DMS153 treated with DMSO at 0.1 percent for 48 hours (cell line): Measurements from ENCODE around the gene NECTIN1.

Experiments used
- DNase-seq: peaks from one replicate; lab custom pipeline; 2025; ENCODE audit not compliant: unreplicated experiment; lab: John Stamatoyannopoulos, UW

Gene NECTIN1

GRCh38 chr11:119645018-119645417, 84.0 kb downstream of the NECTIN1 start:
- DNase-seq: no peak

GRCh38 chr11:119644502-119644901, 84.5 kb downstream of the NECTIN1 start:
- DNase-seq: no peak

- DNase-seq: no peak
Observed at GRCh38 chr11:119643876-119644225, 85.1 kb downstream of the NECTIN1 start.

GRCh38 chr11:119643212-119643875, 85.7 kb downstream of the NECTIN1 start:
- no peak for DNase-seq

- DNase-seq: peak; percentile 7
Observed at GRCh38 chr11:119641983-119642745, 86.8 kb downstream of the NECTIN1 start.

GRCh38 chr11:119640541-119640940, 88.5 kb downstream of the NECTIN1 start:
- no peak for DNase-seq

- no peak for DNase-seq
Observed at GRCh38 chr11:119639642-119640205, 89.3 kb downstream of the NECTIN1 start.

GRCh38 chr11:119638851-119639250, 90.1 kb downstream of the NECTIN1 start:
- DNase-seq: no peak

- no peak for DNase-seq
Observed at GRCh38 chr11:119637481-119637880, 91.5 kb downstream of the NECTIN1 start.

GRCh38 chr11:119635776-119636175, 93.2 kb downstream of the NECTIN1 start:
- no peak for DNase-seq

- DNase-seq: no peak
Observed at GRCh38 chr11:119635041-119635740, 93.8 kb downstream of the NECTIN1 start.

- DNase-seq: no peak
Observed at GRCh38 chr11:119634301-119634700, 94.7 kb downstream of the NECTIN1 start.

GRCh38 chr11:119629834-119630624, 99.0 kb downstream of the NECTIN1 start:
- no peak for DNase-seq

- DNase-seq: no peak
Observed at GRCh38 chr11:119629085-119629484, 99.9 kb downstream of the NECTIN1 start.

- no peak for DNase-seq
Observed at GRCh38 chr11:119627286-119627685, 101.7 kb downstream of the NECTIN1 start.

- DNase-seq: no peak
Observed at GRCh38 chr11:119626871-119627270, 102.1 kb downstream of the NECTIN1 start.

GRCh38 chr11:119626197-119626841, 102.7 kb downstream of the NECTIN1 start:
- no peak for DNase-seq

GRCh38 chr11:119625206-119625978, 103.6 kb downstream of the NECTIN1 start:
- no peak for DNase-seq

GRCh38 chr11:119624629-119625028, 104.4 kb downstream of the NECTIN1 start:
- DNase-seq: no peak
